PFSK-1 (cell line): ENCODE measurements around the gene CES2.

Source experiments
- FOXP2 ChIP-seq: optimal IDR thresholded peaks from 2 replicates; pipeline ENCODE3; 2011; ENCODE audit warnings: borderline replicate concordance, control low read depth, inconsistent platforms; ENCODE audit not compliant: insufficient read depth; ENCODE audit errors: extremely low read length, extremely low read depth
- POLR2AphosphoS5 ChIP-seq: IDR thresholded peaks from 2 replicates; pipeline ENCODE4 v1.6.1; 2012; ENCODE audit warnings: low read depth, mild to moderate bottlenecking, control low read depth, low read length, moderate library complexity
- SIN3A ChIP-seq: IDR thresholded peaks from 2 replicates; pipeline ENCODE4 v1.6.1; 2012; ENCODE audit warnings: mild to moderate bottlenecking, low read length, moderate library complexity, borderline replicate concordance; ENCODE audit not compliant: insufficient read depth
- TAF1 ChIP-seq: IDR thresholded peaks from 2 replicates; pipeline ENCODE4 v1.6.1; 2012; ENCODE audit warnings: low read length, control low read depth, borderline replicate concordance; ENCODE audit not compliant: insufficient read depth
- TF ChIP-seq, protein P1 (sequence below), 2 experiments: IDR thresholded peaks; 2 replicates each; pipeline versions ENCODE4 v1.6.1 to v1.8.0; 2011 to 2012; ENCODE audit warnings: low read depth in 2 of 2, low read length in 2 of 2, control low read depth in 1 of 2, inconsistent platforms in 1 of 2, mild to moderate bottlenecking in 1 of 2, moderate library complexity in 1 of 2; ENCODE audit not compliant: insufficient read depth in 1 of 2

Gene CES2

DNA sequence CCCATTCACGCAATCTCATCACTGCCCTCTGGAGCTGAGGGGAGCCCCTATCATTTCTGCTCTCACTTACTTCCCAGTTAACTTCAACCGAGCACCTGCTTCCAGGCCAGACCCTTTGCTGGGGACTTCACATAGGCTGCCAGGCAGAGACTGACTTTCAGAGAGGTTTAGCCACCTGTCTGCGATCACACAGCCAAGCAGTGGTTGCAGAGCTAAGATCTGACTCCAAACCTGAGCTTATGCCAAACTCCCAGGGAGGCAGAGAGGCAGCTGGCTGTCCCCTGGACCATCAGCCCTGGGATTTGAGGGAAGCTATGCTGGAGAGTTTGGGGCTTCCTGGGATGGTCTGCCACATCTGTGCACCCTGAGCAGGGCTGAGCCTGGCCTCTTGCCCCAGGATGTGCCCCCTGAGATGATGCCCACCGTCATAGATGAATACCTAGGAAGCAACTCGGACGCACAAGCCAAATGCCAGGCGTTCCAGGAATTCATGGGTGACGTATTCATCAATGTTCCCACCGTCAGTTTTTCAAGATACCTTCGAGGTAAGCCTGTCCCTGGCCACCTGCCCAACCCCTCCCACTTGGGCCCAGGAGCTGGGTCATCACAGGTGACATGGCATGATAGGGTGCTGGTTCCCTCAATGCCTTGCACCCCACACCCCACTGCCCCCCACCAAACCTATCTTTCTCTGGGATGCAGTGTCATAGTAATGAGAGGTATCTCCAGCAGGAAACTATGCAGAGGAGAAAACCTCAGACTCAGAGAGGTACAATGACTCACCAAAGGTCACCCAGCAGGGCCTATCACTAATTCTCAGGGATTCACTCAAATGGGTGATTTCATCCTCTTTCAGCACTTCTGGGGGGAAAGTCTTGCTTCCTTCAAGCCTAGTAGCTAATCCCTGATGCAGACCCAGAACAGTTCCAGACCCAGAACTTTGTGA is 35.7 kb downstream of the CES2 start:
- no peak for TF ChIP-seq FOXP2
- TF ChIP-seq POLR2AphosphoS5 = no peak
- no peak for TF ChIP-seq SIN3A

DNA sequence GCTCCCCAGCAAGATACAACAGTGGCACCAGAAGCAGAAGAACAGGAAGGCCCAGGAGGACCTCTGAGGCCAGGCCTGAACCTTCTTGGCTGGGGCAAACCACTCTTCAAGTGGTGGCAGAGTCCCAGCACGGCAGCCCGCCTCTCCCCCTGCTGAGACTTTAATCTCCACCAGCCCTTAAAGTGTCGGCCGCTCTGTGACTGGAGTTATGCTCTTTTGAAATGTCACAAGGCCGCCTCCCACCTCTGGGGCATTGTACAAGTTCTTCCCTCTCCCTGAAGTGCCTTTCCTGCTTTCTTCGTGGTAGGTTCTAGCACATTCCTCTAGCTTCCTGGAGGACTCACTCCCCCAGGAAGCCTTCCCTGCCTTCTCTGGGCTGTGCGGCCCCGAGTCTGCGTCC is 37.7 kb downstream of the CES2 start:
- TF ChIP-seq FOXP2 (no peak), TAF1 (no peak), SIN3A (no peak), POLR2AphosphoS5 (no peak)
- TF ChIP-seq, protein P1, sequence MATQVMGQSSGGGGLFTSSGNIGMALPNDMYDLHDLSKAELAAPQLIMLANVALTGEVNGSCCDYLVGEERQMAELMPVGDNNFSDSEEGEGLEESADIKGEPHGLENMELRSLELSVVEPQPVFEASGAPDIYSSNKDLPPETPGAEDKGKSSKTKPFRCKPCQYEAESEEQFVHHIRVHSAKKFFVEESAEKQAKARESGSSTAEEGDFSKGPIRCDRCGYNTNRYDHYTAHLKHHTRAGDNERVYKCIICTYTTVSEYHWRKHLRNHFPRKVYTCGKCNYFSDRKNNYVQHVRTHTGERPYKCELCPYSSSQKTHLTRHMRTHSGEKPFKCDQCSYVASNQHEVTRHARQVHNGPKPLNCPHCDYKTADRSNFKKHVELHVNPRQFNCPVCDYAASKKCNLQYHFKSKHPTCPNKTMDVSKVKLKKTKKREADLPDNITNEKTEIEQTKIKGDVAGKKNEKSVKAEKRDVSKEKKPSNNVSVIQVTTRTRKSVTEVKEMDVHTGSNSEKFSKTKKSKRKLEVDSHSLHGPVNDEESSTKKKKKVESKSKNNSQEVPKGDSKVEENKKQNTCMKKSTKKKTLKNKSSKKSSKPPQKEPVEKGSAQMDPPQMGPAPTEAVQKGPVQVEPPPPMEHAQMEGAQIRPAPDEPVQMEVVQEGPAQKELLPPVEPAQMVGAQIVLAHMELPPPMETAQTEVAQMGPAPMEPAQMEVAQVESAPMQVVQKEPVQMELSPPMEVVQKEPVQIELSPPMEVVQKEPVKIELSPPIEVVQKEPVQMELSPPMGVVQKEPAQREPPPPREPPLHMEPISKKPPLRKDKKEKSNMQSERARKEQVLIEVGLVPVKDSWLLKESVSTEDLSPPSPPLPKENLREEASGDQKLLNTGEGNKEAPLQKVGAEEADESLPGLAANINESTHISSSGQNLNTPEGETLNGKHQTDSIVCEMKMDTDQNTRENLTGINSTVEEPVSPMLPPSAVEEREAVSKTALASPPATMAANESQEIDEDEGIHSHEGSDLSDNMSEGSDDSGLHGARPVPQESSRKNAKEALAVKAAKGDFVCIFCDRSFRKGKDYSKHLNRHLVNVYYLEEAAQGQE (IDR thresholded peaks at IDR 0.05; ENCODE audit: insufficient read depth in 1 of 2, low read depth in 2 of 2, low read length in 2 of 2) = no peak

DNA sequence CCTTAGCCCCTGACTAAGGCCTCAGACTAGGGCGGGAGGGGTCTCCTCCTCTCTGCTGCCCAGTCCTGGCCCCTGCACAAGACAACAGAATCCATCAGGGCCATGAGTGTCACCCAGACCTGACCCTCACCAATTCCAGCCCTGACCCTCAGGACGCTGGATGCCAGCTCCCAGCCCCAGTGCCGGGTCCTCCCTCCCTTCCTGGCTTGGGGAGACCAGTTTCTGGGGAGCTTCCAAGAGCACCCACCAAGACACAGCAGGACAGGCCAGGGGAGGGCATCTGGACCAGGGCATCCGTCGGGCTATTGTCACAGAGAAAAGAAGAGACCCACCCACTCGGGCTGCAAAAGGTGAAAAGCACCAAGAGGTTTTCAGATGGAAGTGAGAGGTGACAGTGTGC is 38.4 kb downstream of the CES2 start:
- TF ChIP-seq SIN3A (no peak), TAF1 (no peak)

DNA sequence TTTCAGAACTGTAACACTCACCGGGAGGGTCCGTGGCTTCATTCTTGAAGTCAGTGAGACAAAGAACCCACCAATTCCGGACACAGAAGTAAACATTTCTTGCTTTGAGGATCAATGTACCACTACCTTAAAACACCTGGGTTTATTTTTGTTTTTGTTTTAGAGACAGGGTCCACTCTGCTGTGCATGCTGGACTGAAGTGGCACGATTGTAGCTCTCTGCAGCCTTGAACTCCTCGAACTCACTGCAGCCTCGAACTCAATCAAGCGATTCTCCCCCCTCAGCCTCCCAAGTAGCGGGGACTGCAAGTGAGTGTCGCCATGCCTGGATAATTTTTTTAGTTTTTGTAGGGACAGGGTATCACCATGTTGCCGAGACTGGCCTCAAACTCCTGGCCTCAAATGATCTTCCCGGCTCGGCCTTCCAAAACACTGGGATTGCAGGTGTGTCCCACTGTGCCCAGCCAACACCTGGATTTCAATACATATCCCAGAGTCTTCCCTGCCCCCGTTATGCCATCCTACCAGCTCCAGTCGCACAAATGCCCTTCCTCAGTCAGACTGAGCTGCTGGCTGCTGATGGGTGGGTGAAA is 40.1 kb downstream of the CES2 start:
- TF ChIP-seq POLR2AphosphoS5 (no peak), SIN3A (no peak)
- TF ChIP-seq, protein P1 (IDR thresholded peaks at IDR 0.05; ENCODE audit: insufficient read depth in 1 of 2, low read depth in 2 of 2, low read length in 2 of 2) = no peak

DNA sequence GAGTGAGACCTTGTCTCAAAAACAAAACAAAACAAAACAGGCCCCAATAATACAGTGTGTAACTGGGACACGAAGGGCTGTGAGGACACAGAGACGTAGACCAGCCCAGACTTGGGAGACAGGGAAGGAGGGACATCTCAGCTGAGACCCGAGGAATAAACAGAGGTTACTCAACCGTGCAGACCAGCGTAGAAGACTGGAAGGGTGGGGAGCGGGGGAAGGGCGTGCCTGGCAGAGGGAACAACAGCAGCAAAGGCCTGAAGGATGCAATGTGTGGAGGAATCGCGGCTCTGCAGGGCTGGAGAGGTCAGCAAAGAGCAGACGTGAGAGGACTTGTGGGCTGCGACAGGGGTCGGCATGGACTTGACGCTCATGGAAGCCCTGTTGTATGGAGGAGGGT is 41.4 kb downstream of the CES2 start:
- TF ChIP-seq FOXP2 (no peak), TAF1 (no peak)
- TF ChIP-seq, protein P1 (IDR thresholded peaks at IDR 0.05; ENCODE audit: insufficient read depth in 1 of 2, low read depth in 2 of 2, low read length in 2 of 2) = no peak

DNA sequence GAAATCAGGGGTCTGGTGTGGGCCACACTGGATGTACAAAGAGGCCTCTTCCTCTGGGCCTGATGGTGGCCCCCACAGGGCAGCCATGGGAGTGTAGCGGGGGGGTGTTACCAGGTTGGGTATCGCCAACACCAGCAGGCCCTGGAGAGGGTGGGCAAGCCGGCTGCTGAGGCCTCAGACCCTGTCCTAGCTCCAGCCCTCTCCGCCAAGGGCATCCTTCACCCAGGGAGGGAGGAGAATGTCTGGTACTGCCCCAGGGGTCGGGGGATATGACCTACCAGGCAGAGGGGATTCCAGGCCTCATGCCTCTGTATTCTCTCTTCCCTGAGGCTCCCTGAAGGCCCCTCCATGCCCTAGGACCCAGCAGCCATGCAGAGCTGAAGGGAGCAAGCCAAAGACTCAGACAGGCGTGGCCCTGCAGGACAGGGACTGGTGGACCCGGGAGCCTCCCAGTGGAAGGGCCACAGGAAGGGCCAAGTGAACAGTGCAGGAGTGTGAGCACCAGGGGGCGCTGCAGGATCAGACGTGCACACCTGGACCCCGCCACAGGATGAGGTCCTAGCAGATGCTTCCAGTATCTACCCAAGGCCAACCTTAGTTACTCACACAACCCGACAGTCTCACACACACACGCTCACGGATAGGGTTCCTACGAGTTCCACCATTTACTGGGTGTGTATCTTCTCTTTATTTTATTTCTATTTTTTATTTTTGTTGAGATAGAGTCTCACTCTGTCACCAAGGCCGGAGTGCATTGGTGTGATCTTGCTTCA is 42.2 kb downstream of the CES2 start:
- TF ChIP-seq SIN3A = no peak
- no peak for TF ChIP-seq POLR2AphosphoS5
- TF ChIP-seq, protein P1 (IDR thresholded peaks at IDR 0.05; ENCODE audit: insufficient read depth in 1 of 2, low read depth in 2 of 2, low read length in 2 of 2) = peak; percentile 41 to 48; a peak in 2 of 4 replicates
- TF ChIP-seq FOXP2 = peak; percentile 64
- no peak for TF ChIP-seq TAF1
